ENCODE data around the gene IL20RA. TPM values are rescaled to one million over a fixed set of nuclear protein-coding genes. Genes with fewer than 3 reads are reported as not detected.

Gene IL20RA
- total and polyA plus RNA-seq, 2 experiments from 2014 or later, result 2.6 to 3.5 TPM

DNA sequence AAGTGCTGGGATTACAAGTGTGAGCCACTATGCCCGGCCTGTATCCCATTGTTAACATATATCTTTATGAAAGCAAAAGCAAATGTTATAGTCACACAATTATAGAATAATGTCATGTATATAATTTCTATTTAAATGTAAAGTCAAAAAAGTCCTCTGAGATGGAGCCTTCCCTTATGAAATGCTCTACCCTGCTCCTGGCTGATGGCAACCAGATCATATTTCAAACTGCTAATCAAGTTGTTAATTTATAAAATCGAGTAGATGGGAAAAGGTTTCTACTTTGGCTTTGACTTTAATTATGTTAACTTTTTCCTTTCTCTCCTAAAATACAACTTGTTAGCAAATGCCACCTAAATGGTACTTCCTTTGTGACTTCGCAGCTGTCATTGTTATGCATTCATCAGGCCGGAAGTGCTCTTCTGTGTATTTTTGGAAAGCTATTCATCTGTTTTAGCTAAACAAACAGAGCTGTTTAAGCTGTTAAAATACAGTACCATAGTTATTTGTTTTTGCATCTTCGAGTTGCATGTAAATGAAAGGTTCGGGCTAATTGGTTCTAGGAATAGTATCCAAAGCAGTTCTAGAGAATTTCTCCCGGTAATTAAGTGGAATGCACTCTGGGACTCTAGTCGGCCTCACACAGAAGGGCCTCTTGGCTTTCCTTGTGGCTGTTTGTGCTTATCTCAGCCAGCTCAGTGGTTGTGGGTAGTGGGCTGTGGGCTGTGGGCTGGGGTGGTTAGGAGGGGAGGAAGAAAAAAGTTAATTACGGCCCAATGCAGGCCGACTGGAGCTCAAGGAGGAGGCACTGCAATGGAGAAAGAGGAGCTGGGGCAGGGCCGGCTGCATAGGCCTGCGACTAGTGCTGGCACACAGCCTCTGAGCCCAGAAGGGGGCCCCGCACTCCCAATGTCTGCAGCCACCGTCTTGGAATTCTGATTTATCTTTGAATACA is 87.9 kb downstream of the IL20RA start:
- Histone ChIP-seq H3K27me3 (ENCODE audit: insufficient read depth) (no peaks in the 10 kb centered on the region), H3K79me2 (replicated peaks; ENCODE audit: insufficient read depth) (no peaks in the 10 kb centered on the region), H2AFZ (no peak overlapping the region), H3K4me2 (0 out of 2 replicates have a peak overlapping the region, but pooled peaks have one; percentile 10), H3K36me3 (ENCODE audit: insufficient read depth) (no peaks in the 10 kb centered on the region), H3K9me2 (ENCODE audit: insufficient read depth) (no peaks in the 10 kb centered on the region), H3F3A (replicated peaks; ENCODE audit: low read depth) (no peaks in the 10 kb centered on the region), H3K27ac (ENCODE audit: low read depth) (peak overlapping the region; percentile 93), H3K4me1 (ENCODE audit: insufficient read depth) (peaks cover 48% of the 10 kb centered on the region), H4K20me1 (replicated peaks; ENCODE audit: insufficient read depth) (no peaks in the 10 kb centered on the region), H3K4me3 (no peak overlapping the region)
- Mint-ChIP-seq H3K27me3 (ENCODE audit: insufficient read depth, low read depth, poor library complexity) (peaks cover 9% of the 10 kb centered on the region), H3K4me1 (peaks cover 55% of the 10 kb centered on the region), H3K9me3 (no peaks in the 10 kb centered on the region), H3K4me3 (peak overlapping the region; percentile 14; the same call in 1 of the 3 replicates), H3K27ac (peak overlapping the region; percentile 99), H3K36me3 (ENCODE audit: low read depth) (no peaks in the 10 kb centered on the region)
- TF ChIP-seq, protein P1, sequence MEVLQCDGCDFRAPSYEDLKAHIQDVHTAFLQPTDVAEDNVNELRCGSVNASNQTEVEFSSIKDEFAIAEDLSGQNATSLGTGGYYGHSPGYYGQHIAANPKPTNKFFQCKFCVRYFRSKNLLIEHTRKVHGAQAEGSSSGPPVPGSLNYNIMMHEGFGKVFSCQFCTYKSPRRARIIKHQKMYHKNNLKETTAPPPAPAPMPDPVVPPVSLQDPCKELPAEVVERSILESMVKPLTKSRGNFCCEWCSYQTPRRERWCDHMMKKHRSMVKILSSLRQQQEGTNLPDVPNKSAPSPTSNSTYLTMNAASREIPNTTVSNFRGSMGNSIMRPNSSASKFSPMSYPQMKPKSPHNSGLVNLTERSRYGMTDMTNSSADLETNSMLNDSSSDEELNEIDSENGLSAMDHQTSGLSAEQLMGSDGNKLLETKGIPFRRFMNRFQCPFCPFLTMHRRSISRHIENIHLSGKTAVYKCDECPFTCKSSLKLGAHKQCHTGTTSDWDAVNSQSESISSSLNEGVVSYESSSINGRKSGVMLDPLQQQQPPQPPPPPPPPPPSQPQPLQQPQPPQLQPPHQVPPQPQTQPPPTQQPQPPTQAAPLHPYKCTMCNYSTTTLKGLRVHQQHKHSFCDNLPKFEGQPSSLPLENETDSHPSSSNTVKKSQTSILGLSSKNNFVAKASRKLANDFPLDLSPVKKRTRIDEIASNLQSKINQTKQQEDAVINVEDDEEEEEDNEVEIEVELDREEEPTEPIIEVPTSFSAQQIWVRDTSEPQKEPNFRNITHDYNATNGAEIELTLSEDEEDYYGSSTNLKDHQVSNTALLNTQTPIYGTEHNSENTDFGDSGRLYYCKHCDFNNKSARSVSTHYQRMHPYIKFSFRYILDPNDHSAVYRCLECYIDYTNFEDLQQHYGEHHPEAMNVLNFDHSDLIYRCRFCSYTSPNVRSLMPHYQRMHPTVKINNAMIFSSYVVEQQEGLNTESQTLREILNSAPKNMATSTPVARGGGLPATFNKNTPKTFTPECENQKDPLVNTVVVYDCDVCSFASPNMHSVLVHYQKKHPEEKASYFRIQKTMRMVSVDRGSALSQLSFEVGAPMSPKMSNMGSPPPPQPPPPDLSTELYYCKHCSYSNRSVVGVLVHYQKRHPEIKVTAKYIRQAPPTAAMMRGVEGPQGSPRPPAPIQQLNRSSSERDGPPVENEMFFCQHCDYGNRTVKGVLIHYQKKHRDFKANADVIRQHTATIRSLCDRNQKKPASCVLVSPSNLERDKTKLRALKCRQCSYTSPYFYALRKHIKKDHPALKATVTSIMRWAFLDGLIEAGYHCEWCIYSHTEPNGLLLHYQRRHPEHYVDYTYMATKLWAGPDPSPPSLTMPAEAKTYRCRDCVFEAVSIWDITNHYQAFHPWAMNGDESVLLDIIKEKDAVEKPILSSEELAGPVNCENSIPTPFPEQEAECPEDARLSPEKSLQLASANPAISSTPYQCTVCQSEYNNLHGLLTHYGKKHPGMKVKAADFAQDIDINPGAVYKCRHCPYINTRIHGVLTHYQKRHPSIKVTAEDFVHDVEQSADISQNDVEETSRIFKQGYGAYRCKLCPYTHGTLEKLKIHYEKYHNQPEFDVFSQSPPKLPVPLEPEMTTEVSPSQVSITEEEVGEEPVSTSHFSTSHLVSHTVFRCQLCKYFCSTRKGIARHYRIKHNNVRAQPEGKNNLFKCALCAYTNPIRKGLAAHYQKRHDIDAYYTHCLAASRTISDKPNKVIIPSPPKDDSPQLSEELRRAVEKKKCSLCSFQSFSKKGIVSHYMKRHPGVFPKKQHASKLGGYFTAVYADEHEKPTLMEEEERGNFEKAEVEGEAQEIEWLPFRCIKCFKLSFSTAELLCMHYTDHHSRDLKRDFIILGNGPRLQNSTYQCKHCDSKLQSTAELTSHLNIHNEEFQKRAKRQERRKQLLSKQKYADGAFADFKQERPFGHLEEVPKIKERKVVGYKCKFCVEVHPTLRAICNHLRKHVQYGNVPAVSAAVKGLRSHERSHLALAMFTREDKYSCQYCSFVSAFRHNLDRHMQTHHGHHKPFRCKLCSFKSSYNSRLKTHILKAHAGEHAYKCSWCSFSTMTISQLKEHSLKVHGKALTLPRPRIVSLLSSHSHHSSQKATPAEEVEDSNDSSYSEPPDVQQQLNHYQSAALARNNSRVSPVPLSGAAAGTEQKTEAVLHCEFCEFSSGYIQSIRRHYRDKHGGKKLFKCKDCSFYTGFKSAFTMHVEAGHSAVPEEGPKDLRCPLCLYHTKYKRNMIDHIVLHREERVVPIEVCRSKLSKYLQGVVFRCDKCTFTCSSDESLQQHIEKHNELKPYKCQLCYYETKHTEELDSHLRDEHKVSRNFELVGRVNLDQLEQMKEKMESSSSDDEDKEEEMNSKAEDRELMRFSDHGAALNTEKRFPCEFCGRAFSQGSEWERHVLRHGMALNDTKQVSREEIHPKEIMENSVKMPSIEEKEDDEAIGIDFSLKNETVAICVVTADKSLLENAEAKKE (CRISPR knock-in tag; IDR thresholded peaks at IDR 0.05), result no peak
- TF ChIP-seq ZNF114 (CRISPR knock-in tag; IDR thresholded peaks at IDR 0.05) (no peak), CREB1 (CRISPR knock-in tag; IDR thresholded peaks at IDR 0.05; ENCODE audit: low read depth) (peak; percentile 19; the same call in 1 of the 2 replicates), NANOG (IDR thresholded peaks at IDR 0.05; ENCODE audit: borderline replicate concordance) (peak; percentile 100), JUNB (IDR thresholded peaks at IDR 0.05; ENCODE audit: unreplicated experiment) (no peak), ZNF331 (CRISPR knock-in tag; IDR thresholded peaks at IDR 0.05; ENCODE audit: low read depth) (no peak)
- TF ChIP-seq, protein P2, sequence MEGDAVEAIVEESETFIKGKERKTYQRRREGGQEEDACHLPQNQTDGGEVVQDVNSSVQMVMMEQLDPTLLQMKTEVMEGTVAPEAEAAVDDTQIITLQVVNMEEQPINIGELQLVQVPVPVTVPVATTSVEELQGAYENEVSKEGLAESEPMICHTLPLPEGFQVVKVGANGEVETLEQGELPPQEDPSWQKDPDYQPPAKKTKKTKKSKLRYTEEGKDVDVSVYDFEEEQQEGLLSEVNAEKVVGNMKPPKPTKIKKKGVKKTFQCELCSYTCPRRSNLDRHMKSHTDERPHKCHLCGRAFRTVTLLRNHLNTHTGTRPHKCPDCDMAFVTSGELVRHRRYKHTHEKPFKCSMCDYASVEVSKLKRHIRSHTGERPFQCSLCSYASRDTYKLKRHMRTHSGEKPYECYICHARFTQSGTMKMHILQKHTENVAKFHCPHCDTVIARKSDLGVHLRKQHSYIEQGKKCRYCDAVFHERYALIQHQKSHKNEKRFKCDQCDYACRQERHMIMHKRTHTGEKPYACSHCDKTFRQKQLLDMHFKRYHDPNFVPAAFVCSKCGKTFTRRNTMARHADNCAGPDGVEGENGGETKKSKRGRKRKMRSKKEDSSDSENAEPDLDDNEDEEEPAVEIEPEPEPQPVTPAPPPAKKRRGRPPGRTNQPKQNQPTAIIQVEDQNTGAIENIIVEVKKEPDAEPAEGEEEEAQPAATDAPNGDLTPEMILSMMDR (conservative IDR thresholded peaks at IDR 0.05; ENCODE audit: low read depth in 2 of 2), result peak; percentile 25 to 38; a peak in 3 of 4 replicates
- TF ChIP-seq, protein P3, sequence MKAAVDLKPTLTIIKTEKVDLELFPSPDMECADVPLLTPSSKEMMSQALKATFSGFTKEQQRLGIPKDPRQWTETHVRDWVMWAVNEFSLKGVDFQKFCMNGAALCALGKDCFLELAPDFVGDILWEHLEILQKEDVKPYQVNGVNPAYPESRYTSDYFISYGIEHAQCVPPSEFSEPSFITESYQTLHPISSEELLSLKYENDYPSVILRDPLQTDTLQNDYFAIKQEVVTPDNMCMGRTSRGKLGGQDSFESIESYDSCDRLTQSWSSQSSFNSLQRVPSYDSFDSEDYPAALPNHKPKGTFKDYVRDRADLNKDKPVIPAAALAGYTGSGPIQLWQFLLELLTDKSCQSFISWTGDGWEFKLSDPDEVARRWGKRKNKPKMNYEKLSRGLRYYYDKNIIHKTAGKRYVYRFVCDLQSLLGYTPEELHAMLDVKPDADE (IDR thresholded peaks at IDR 0.05), result peak; percentile 78
- peak; percentile 86 for DNase-seq (ENCODE audit: low spot score)
- peak; percentile 78 for ATAC-seq
